Occipital lobe (tissue), 2 donors: ENCODE data around the gene RAB17. TPM values are rescaled to one million over a fixed set of nuclear protein-coding genes. Genes with fewer than 3 reads are reported as not detected.
A peak's percentile ranks its signal among the peaks of the same experiment; 100 is the strongest.

Source experiments
- DNase-seq: peaks from one replicate; lab custom pipeline; 2025; lab: John Stamatoyannopoulos, UW
- total RNA-seq: library from RNA; depleted of rRNA; stranded (reverse); fragments of >200 nt; gene quantifications from one replicate; pipeline ENCODE4 v1.2.3, GENCODE V29; 2014

The RAB17 gene
- total RNA-seq, 1 donor from 2014 or later = 0.16 TPM

- DNase-seq = no peak
Observed at GRCh38 chr2:237577956-237578870, 12.3 kb downstream of the RAB17 start.

- DNase-seq = no peak
Observed at GRCh38 chr2:237577458-237577857, 13.1 kb downstream of the RAB17 start.

- no peak for DNase-seq
Observed at GRCh38 chr2:237576974-237577373, 13.6 kb downstream of the RAB17 start.

GRCh38 chr2:237575869-237576862 lies 14.4 kb downstream of the RAB17 start:
- DNase-seq = no peak

- DNase-seq = no peak
Observed at GRCh38 chr2:237574894-237575868, 15.4 kb downstream of the RAB17 start.

- DNase-seq = no peak
Observed at GRCh38 chr2:237574467-237574866, 16.1 kb downstream of the RAB17 start.

GRCh38 chr2:237573721-237574415 lies 16.7 kb downstream of the RAB17 start:
- no peak for DNase-seq

GRCh38 chr2:237572742-237573101 lies 17.8 kb downstream of the RAB17 start:
- DNase-seq = no peak

GRCh38 chr2:237572021-237572741 lies 18.4 kb downstream of the RAB17 start:
- peak; percentile 72 for DNase-seq

- DNase-seq = no peak
Observed at GRCh38 chr2:237571551-237571950, 19.0 kb downstream of the RAB17 start.

- DNase-seq = no peak
Observed at GRCh38 chr2:237570776-237571335, 19.7 kb downstream of the RAB17 start.

GRCh38 chr2:237569896-237570295 lies 20.6 kb downstream of the RAB17 start:
- DNase-seq = no peak

GRCh38 chr2:237569041-237569440 lies 21.5 kb downstream of the RAB17 start:
- DNase-seq = no peak

- DNase-seq = no peak
Observed at GRCh38 chr2:237568121-237568660, 22.3 kb downstream of the RAB17 start.

- no peak for DNase-seq
Observed at GRCh38 chr2:237567276-237568029, 23.1 kb downstream of the RAB17 start.

GRCh38 chr2:237566401-237567235 lies 23.9 kb downstream of the RAB17 start, which contains the start of gene PRLH:
Gene PRLH, plus strand, starts transcription at chr2:237566574. Its CDS starts 0 bp downstream, at chr2:237566574.
- DNase-seq = no peak

GRCh38 chr2:237565974-237566373 lies 24.6 kb downstream of the RAB17 start:
- DNase-seq = no peak
